ENCODE data around the gene DDX52. TPM values are rescaled to one million over a fixed set of nuclear protein-coding genes. Genes with fewer than 3 reads are reported as not detected.

The DDX52 gene
- total RNA-seq, 1 experiment from 2014 or later = 31.9 TPM

DNA sequence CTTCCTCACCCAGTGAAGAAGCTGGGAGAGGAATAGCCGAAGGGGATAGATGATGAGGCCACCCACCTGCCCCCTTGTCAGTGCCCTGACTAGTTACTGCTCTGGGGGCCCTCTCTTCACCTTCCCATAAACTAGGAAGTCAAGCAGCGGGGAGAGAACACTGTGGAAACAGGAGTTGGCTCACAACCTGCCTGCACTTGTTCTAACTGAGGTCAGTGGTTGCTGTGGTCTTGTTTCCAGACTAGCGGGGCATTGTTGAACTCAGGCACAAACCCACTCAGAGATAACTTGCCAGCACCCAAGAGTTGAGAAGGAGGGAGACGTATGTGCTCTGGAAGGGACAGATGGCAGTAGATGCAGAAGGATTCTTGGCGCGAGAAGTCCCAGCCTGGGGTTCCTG is 48.6 kb upstream of the DDX52 start (continued):
- TF ChIP-seq, protein P1, sequence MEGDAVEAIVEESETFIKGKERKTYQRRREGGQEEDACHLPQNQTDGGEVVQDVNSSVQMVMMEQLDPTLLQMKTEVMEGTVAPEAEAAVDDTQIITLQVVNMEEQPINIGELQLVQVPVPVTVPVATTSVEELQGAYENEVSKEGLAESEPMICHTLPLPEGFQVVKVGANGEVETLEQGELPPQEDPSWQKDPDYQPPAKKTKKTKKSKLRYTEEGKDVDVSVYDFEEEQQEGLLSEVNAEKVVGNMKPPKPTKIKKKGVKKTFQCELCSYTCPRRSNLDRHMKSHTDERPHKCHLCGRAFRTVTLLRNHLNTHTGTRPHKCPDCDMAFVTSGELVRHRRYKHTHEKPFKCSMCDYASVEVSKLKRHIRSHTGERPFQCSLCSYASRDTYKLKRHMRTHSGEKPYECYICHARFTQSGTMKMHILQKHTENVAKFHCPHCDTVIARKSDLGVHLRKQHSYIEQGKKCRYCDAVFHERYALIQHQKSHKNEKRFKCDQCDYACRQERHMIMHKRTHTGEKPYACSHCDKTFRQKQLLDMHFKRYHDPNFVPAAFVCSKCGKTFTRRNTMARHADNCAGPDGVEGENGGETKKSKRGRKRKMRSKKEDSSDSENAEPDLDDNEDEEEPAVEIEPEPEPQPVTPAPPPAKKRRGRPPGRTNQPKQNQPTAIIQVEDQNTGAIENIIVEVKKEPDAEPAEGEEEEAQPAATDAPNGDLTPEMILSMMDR (IDR thresholded peaks at IDR 0.05) = no peak
- TF ChIP-seq SMAD3 (CRISPR knock-in tag; IDR thresholded peaks at IDR 0.05; ENCODE audit: borderline replicate concordance) (no peak), FOXP1 (CRISPR knock-in tag; IDR thresholded peaks at IDR 0.05; ENCODE audit: borderline replicate concordance) (no peak)

DNA sequence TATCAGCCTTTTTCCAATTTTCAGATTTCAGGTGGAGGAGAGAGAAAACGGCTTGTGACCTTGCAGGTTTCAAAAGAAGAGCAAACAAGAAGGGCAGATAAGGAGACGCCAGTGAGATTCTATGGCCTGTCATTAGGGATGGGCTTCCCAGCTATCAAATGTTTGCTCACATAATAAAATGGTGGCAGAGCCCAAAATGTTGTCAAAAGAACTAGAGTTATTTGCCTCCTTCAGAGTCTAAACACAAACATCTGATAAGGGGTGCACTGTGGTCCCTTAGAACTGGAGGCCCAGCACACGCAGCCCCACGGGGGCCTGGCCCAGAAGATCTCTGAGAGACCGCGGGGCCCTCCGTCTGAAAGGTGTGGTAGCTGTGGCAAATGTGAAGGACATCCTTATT is 46.1 kb upstream of the DDX52 start:
- ATAC-seq (no peak), DNase-seq (ENCODE audit: low spot score) (no peak)
- H3K4me1 Mint-ChIP-seq = peaks cover 4% of the 10 kb centered on the region; the same call in 1 of the 2 replicates
- no peak overlapping the region for H3K27ac Mint-ChIP-seq
- H3K9me3 Mint-ChIP-seq = peaks cover 6% of the 10 kb centered on the region
- ChIA-PET CTCF (no interaction called here), POLR2A (interaction anchor here (0.5 to 0.6 kb wide), 2 partner anchors 23 to 147 kb away, joined by 3 read pairs; no protein-coding TSS in a partner anchor)
- TF ChIP-seq FOXK1 (CRISPR knock-in tag; IDR thresholded peaks at IDR 0.05) (no peak), CREB1 (CRISPR knock-in tag; IDR thresholded peaks at IDR 0.05) (no peak), CBFB (CRISPR knock-in tag; IDR thresholded peaks at IDR 0.05; ENCODE audit: low read depth) (no peak), TP53 (CRISPR knock-in tag; IDR thresholded peaks at IDR 0.05) (no peak), NR3C1 (CRISPR knock-in tag; conservative IDR thresholded peaks at IDR 0.05; ENCODE audit: low read depth) (no peak), NFE2L1 (CRISPR knock-in tag; IDR thresholded peaks at IDR 0.05) (no peak), OVOL2 (CRISPR knock-in tag; IDR thresholded peaks at IDR 0.05; ENCODE audit: borderline replicate concordance) (no peak), ATF1 (CRISPR knock-in tag; IDR thresholded peaks at IDR 0.05) (no peak), ZNF671 (CRISPR knock-in tag; IDR thresholded peaks at IDR 0.05) (no peak)
- TF ChIP-seq, protein P2, sequence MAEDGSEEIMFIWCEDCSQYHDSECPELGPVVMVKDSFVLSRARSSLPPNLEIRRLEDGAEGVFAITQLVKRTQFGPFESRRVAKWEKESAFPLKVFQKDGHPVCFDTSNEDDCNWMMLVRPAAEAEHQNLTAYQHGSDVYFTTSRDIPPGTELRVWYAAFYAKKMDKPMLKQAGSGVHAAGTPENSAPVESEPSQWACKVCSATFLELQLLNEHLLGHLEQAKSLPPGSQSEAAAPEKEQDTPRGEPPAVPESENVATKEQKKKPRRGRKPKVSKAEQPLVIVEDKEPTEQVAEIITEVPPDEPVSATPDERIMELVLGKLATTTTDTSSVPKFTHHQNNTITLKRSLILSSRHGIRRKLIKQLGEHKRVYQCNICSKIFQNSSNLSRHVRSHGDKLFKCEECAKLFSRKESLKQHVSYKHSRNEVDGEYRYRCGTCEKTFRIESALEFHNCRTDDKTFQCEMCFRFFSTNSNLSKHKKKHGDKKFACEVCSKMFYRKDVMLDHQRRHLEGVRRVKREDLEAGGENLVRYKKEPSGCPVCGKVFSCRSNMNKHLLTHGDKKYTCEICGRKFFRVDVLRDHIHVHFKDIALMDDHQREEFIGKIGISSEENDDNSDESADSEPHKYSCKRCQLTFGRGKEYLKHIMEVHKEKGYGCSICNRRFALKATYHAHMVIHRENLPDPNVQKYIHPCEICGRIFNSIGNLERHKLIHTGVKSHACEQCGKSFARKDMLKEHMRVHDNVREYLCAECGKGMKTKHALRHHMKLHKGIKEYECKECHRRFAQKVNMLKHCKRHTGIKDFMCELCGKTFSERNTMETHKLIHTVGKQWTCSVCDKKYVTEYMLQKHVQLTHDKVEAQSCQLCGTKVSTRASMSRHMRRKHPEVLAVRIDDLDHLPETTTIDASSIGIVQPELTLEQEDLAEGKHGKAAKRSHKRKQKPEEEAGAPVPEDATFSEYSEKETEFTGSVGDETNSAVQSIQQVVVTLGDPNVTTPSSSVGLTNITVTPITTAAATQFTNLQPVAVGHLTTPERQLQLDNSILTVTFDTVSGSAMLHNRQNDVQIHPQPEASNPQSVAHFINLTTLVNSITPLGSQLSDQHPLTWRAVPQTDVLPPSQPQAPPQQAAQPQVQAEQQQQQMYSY (CRISPR knock-in tag; IDR thresholded peaks at IDR 0.05) = no peak
- TF ChIP-seq, protein P3, sequence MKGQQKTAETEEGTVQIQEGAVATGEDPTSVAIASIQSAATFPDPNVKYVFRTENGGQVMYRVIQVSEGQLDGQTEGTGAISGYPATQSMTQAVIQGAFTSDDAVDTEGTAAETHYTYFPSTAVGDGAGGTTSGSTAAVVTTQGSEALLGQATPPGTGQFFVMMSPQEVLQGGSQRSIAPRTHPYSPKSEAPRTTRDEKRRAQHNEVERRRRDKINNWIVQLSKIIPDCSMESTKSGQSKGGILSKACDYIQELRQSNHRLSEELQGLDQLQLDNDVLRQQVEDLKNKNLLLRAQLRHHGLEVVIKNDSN (CRISPR knock-in tag; IDR thresholded peaks at IDR 0.05) = no peak
- TF ChIP-seq, protein P4, sequence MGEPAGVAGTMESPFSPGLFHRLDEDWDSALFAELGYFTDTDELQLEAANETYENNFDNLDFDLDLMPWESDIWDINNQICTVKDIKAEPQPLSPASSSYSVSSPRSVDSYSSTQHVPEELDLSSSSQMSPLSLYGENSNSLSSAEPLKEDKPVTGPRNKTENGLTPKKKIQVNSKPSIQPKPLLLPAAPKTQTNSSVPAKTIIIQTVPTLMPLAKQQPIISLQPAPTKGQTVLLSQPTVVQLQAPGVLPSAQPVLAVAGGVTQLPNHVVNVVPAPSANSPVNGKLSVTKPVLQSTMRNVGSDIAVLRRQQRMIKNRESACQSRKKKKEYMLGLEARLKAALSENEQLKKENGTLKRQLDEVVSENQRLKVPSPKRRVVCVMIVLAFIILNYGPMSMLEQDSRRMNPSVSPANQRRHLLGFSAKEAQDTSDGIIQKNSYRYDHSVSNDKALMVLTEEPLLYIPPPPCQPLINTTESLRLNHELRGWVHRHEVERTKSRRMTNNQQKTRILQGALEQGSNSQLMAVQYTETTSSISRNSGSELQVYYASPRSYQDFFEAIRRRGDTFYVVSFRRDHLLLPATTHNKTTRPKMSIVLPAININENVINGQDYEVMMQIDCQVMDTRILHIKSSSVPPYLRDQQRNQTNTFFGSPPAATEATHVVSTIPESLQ (CRISPR knock-in tag; IDR thresholded peaks at IDR 0.05) = no peak
- TF ChIP-seq, protein P5, sequence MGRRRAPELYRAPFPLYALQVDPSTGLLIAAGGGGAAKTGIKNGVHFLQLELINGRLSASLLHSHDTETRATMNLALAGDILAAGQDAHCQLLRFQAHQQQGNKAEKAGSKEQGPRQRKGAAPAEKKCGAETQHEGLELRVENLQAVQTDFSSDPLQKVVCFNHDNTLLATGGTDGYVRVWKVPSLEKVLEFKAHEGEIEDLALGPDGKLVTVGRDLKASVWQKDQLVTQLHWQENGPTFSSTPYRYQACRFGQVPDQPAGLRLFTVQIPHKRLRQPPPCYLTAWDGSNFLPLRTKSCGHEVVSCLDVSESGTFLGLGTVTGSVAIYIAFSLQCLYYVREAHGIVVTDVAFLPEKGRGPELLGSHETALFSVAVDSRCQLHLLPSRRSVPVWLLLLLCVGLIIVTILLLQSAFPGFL (CRISPR knock-in tag; IDR thresholded peaks at IDR 0.05; ENCODE audit: borderline replicate concordance) = no peak
- TF ChIP-seq, protein P6, sequence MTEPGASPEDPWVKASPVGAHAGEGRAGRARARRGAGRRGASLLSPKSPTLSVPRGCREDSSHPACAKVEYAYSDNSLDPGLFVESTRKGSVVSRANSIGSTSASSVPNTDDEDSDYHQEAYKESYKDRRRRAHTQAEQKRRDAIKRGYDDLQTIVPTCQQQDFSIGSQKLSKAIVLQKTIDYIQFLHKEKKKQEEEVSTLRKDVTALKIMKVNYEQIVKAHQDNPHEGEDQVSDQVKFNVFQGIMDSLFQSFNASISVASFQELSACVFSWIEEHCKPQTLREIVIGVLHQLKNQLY (CRISPR knock-in tag; IDR thresholded peaks at IDR 0.05) = no peak
- no peaks in the 10 kb centered on the region for H3K27me3 Mint-ChIP-seq (ENCODE audit: low read depth)
- no peak overlapping the region for H3K4me3 Mint-ChIP-seq
- peaks cover 5% of the 10 kb centered on the region for H3K36me3 Mint-ChIP-seq

Data from WTC11 (cell line).